UCSD-AML1 (cell line): ENCODE data around the gene FKBP6.
"Not testable (repeated sequence)": the region's sequence is repeated elsewhere in the genome, so short reads cannot be mapped to it uniquely, and the experiment has no call there.

Source experiments
- DNase-seq: peaks from one replicate; lab custom pipeline; 2025; ENCODE audit not compliant: unreplicated experiment; lab: John Stamatoyannopoulos, UW

The FKBP6 gene

GRCh38 chr7:73387908-73388414, 60.0 kb downstream of the FKBP6 start:
- DNase-seq: no peak

GRCh38 chr7:73391396-73391795, 63.4 kb downstream of the FKBP6 start:
- no peak for DNase-seq

DNA sequence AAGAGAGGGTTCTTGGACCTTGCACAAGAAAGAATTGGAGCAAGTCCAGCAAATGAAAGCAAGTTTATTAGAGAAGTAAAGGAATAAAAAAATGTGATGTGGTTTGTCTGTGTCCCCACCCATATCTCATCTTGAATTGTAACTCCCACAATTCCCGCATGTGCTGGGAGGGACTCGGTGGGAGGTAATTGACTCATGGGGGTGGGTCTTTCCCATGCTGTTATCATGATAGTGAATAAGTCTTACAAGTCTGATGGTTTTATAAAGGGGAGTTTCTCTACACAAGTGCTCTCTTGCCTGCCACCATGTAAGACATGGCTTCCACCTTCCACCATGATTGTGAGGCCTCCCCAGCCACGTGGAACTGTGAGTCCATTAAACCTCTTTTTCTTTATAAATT, 66.5 kb downstream of the FKBP6 start:
- no peak for DNase-seq

GRCh38 chr7:73395538-73396503, 67.9 kb downstream of the FKBP6 start:
- no peak for DNase-seq

- no peak for DNase-seq
Observed at GRCh38 chr7:73397521-73398281, 69.7 kb downstream of the FKBP6 start.

- not testable (repeated sequence) for DNase-seq
Observed at GRCh38 chr7:73399185-73400050, 71.5 kb downstream of the FKBP6 start.

GRCh38 chr7:73404860-73405259, 76.9 kb downstream of the FKBP6 start:
- DNase-seq: not testable (repeated sequence)
